Measurements from ENCODE around the gene TTN.

GRCh38 chr2:178512484-178512883 is 294.7 kb downstream of the TTN start:
- TF ChIP-seq, protein P1, sequence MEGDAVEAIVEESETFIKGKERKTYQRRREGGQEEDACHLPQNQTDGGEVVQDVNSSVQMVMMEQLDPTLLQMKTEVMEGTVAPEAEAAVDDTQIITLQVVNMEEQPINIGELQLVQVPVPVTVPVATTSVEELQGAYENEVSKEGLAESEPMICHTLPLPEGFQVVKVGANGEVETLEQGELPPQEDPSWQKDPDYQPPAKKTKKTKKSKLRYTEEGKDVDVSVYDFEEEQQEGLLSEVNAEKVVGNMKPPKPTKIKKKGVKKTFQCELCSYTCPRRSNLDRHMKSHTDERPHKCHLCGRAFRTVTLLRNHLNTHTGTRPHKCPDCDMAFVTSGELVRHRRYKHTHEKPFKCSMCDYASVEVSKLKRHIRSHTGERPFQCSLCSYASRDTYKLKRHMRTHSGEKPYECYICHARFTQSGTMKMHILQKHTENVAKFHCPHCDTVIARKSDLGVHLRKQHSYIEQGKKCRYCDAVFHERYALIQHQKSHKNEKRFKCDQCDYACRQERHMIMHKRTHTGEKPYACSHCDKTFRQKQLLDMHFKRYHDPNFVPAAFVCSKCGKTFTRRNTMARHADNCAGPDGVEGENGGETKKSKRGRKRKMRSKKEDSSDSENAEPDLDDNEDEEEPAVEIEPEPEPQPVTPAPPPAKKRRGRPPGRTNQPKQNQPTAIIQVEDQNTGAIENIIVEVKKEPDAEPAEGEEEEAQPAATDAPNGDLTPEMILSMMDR (conservative IDR thresholded peaks at IDR 0.05; ENCODE audit: low read length): no peak
- no peak for TF ChIP-seq EZH2phosphoT487 (IDR thresholded peaks at IDR 0.05; ENCODE audit: borderline replicate concordance, low read depth, low read length)
